NB4 (cell line): ENCODE results near the gene MBLAC1.

Source experiments
- DNase-seq: peaks from one replicate; pipeline ENCODE4 v3.0.0; 2010; ENCODE audit warnings: low read depth
- H3K4me3 ChIP-seq: one replicate; pipeline ENCODE4 v1.5.1; 2011; ENCODE audit warnings: mild to moderate bottlenecking, low read depth, low read length, moderate library complexity
- CTCF ChIP-seq: IDR thresholded peaks from one replicate; pipeline ENCODE4 v1.5.1; 2012; ENCODE audit warnings: low read depth, low read length
- MAX ChIP-seq: IDR thresholded peaks from 2 replicates; pipeline ENCODE4 v1.6.1; 2011; ENCODE audit warnings: low read depth, low read length
- MYC ChIP-seq: IDR thresholded peaks from 2 replicates; pipeline ENCODE4 v1.6.1; 2011; ENCODE audit warnings: low read depth, low read length
- POLR2A ChIP-seq: IDR thresholded peaks from 2 replicates; pipeline ENCODE4 v1.6.1; 2011; ENCODE audit warnings: mild to moderate bottlenecking; ENCODE audit not compliant: insufficient read length; ENCODE audit errors: extremely low read depth

Gene MBLAC1

GRCh38 chr7:100126931-100127865, at the start of gene MBLAC1:
Gene MBLAC1 (plus strand): TSS chr7:100126967. CDS start chr7:100127396, 429 bp downstream.
- peak; percentile 97 for DNase-seq
- TF ChIP-seq MAX: peak; percentile 45
- peak; percentile 90 for TF ChIP-seq POLR2A
- TF ChIP-seq MYC: peak; percentile 48
- no peak for TF ChIP-seq CTCF
- H3K4me3 ChIP-seq: peak within 1 kb of the TSS; percentile 96

- no peak overlapping the region for H3K4me3 ChIP-seq
- no peak for DNase-seq
- no peak for TF ChIP-seq POLR2A
- TF ChIP-seq CTCF: no peak
- no peak for TF ChIP-seq MAX
- no peak for TF ChIP-seq MYC
These were observed 49.6 kb upstream of the MBLAC1 start for GRCh38 chr7:100077205-100077604.

- H3K4me3 ChIP-seq: no peak overlapping the region
- no peak for TF ChIP-seq POLR2A
- TF ChIP-seq MAX: no peak
- no peak for TF ChIP-seq MYC
- no peak for DNase-seq
These were observed 47.7 kb upstream of the MBLAC1 start for GRCh38 chr7:100079024-100079560.

GRCh38 chr7:100080907-100081534, 45.7 kb upstream of the MBLAC1 start:
- no peak for TF ChIP-seq POLR2A
- no peak for TF ChIP-seq CTCF
- TF ChIP-seq MYC: no peak
- no peak for TF ChIP-seq MAX
- DNase-seq: peak; percentile 40
- H3K4me3 ChIP-seq: peak overlapping the region; percentile 97

GRCh38 chr7:100081535-100082102, 45.1 kb upstream of the MBLAC1 start, which contains the start of gene ZNF3:
Gene ZNF3 (minus strand): TSS chr7:100081723. CDS start chr7:100077357, 4,366 bp downstream.
- peak within 1 kb of the TSS; percentile 97 for H3K4me3 ChIP-seq
- peak; percentile 100 for DNase-seq
- TF ChIP-seq POLR2A (peak; percentile 88), MAX (peak; percentile 97), MYC (peak; percentile 99), CTCF (peak; percentile 87)

GRCh38 chr7:100082978-100083377, 43.8 kb upstream of the MBLAC1 start:
- TF ChIP-seq MYC (no peak), POLR2A (no peak), CTCF (no peak), MAX (no peak)
- no peak overlapping the region for H3K4me3 ChIP-seq

More at GRCh38 chr7:100082978-100083377, 43.8 kb upstream of the MBLAC1 start:
- no peak for DNase-seq
